ENCODE results near the gene HRH2. TPM values are rescaled to one million over a fixed set of nuclear protein-coding genes. Genes with fewer than 3 reads are reported as not detected.

The HRH2 gene
- total and polyA plus RNA-seq, 9 of the 15 experiments (the other 6 are each of a cell fraction or from before 2014, with no cell fraction given): 0.04 TPM; not detected in 8

- H3K9me1 ChIP-seq (ENCODE audit: control insufficient read depth, insufficient read depth, low read length): no peaks in the 10 kb centered on the region
- no peak overlapping the region for H3K4me3 ChIP-seq
- ATAC-seq (no peak), DNase-seq (ENCODE audit: extremely low read depth in 1 of 4, low spot score in 3 of 4) (no peak), FAIRE-seq (no peak)
- peaks cover 2 to 29% of the 10 kb centered on the region in 2 experiments; a peak in 3 of 5 replicates for H3K27me3 ChIP-seq (ENCODE audit: control insufficient read depth in 2 of 2, insufficient read depth in 2 of 2, low read length in 2 of 2)
- no peak overlapping the region for H2AFZ ChIP-seq (ENCODE audit: low read depth, low read length)
- no peaks in the 10 kb centered on the region for H3K9me3 ChIP-seq (replicated peaks; ENCODE audit: control insufficient read depth, insufficient read depth, low read depth, low read length)
- 0 out of 2 replicates have a peak, but pooled peaks cover 4% of the 10 kb centered on the region for H4K20me1 ChIP-seq (replicated peaks; ENCODE audit: control insufficient read depth, insufficient read depth, low read length)
- ChIA-PET POLR2A (no interaction called here), CTCF (ENCODE audit: low intra/inter-chr PET ratio) (no interaction called here)
- in situ Hi-C loops (cut with MboI): loop anchor here (25.0 kb wide), 2 partner anchors 846 to 1371 kb away; no protein-coding TSS in a partner anchor
- H3K4me1 ChIP-seq (replicated peaks in 1 of 2; ENCODE audit: control insufficient read depth in 2 of 2, insufficient read depth in 2 of 2, low read length in 2 of 2): no peaks in the 10 kb centered on the region
- TF ChIP-seq MEIS2 (IDR thresholded peaks at IDR 0.05; ENCODE audit: partially characterized antibody): no peak
- TF ChIP-seq FOXA3 (CRISPR knock-in tag; conservative IDR thresholded peaks at IDR 0.05 in 1 of 2, IDR thresholded peaks at IDR 0.05 in 1 of 2): no peak
- TF ChIP-seq, protein P1, sequence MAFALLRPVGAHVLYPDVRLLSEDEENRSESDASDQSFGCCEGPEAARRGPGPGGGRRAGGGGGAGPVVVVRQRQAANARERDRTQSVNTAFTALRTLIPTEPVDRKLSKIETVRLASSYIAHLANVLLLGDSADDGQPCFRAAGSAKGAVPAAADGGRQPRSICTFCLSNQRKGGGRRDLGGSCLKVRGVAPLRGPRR (CRISPR knock-in tag; IDR thresholded peaks at IDR 0.05): no peak
- TF ChIP-seq ZFP1 (CRISPR knock-in tag; IDR thresholded peaks at IDR 0.05): no peak
- no peak for TF ChIP-seq ARID3A (IDR thresholded peaks at IDR 0.05; ENCODE audit: borderline replicate concordance, low read depth, low read length)
- no peak for TF ChIP-seq KLF13 (tag; IDR thresholded peaks at IDR 0.05; ENCODE audit: borderline replicate concordance, low read depth)
- TF ChIP-seq ZNF253 (CRISPR knock-in tag; conservative IDR thresholded peaks at IDR 0.05): no peak
- TF ChIP-seq SRF (CRISPR knock-in tag; IDR thresholded peaks at IDR 0.05): no peak
- TF ChIP-seq HMGN3 (IDR thresholded peaks at IDR 0.05; ENCODE audit: borderline replicate concordance, extremely low read depth, insufficient read length, low read depth, low read length): no peak
- no peak for TF ChIP-seq ARHGAP35 (IDR thresholded peaks at IDR 0.05; ENCODE audit: partially characterized antibody)
- no peak for TF ChIP-seq SAP30 (IDR thresholded peaks at IDR 0.05; ENCODE audit: borderline replicate concordance, insufficient read depth, low read depth, low read length, poor library complexity, severe bottlenecking)
- no peak for TF ChIP-seq NCOA6 (IDR thresholded peaks at IDR 0.05)
- TF ChIP-seq STAG1 (CRISPR knock-in tag; IDR thresholded peaks at IDR 0.05; ENCODE audit: borderline replicate concordance): no peak
- TF ChIP-seq ZNF584 (CRISPR knock-in tag; IDR thresholded peaks at IDR 0.05; ENCODE audit: low read depth): no peak
- TF ChIP-seq NR3C1 (CRISPR knock-in tag; IDR thresholded peaks at IDR 0.05): no peak
- no peak for TF ChIP-seq ZNF140 (CRISPR knock-in tag; IDR thresholded peaks at IDR 0.05)
- H3K4me2 ChIP-seq (ENCODE audit: insufficient read depth, low read length): no peak overlapping the region
- no peaks in the 10 kb centered on the region for H3K36me3 ChIP-seq (ENCODE audit: control insufficient read depth, insufficient read depth, low read length)
- no peak overlapping the region for H3K9ac ChIP-seq (ENCODE audit: insufficient read depth in 1 of 2, low read depth in 2 of 2, low read length in 2 of 2)
- no peaks in the 10 kb centered on the region for H3K79me2 ChIP-seq (ENCODE audit: control insufficient read depth, insufficient read depth, low read length)
- 4% methylated on average over 3 of the region's 3 CpGs for WGBS (ENCODE audit: insufficient coverage, low coverage, missing lambda C conversion rate)
- no TSS peak for BruUV-seq (replicated peaks)
- no peak overlapping the region for H3K27ac ChIP-seq (ENCODE audit: extremely low read depth, low read depth, low read length)
- intact Hi-C loops (cut with micrococcal nuclease): no loop called here
These were observed 83.7 kb downstream of the HRH2 start for GRCh38 chr5:175741556-175741955.
